OCI-LY1 (cell line): ENCODE results near the gene FCRL3.

Experiments used
- EZH2 ChIP-seq: fragments of 200-600 bp; sonication (generic), shearing (Covaris generic); IDR thresholded peaks from 2 replicates; pipeline ENCODE4 v1.8.0; 2017; ENCODE audit warnings: borderline replicate concordance, mixed run types, mild to moderate bottlenecking, antibody characterized with exemption, low read length, moderate library complexity, mixed read lengths
- TF ChIP-seq, protein P1 (sequence below): fragments of 200-600 bp; sonication (generic), shearing (Covaris generic); IDR thresholded peaks from 2 replicates; pipeline ENCODE4 v1.5.1; 2017; ENCODE audit warnings: mild to moderate bottlenecking, antibody characterized with exemption, low read length, moderate library complexity, mixed read lengths

DNA sequence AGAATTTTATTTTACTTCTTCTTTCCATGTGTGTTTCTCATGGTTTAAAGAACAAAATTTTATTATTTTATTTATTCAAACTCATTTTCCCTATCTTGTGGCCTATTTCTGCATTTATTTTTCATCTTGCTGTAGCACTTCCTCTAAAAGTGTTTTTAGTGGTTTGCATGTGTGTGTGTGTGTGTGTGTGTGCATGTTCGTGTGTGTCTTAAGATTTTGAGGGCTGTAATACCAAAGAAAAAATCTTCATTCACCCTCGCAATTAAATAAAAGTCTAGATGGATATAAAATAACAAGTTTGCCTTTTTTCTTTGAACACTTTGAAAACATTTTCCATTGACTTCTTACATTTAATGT lies 24.6 kb upstream of the FCRL3 start:
- TF ChIP-seq, protein P1, sequence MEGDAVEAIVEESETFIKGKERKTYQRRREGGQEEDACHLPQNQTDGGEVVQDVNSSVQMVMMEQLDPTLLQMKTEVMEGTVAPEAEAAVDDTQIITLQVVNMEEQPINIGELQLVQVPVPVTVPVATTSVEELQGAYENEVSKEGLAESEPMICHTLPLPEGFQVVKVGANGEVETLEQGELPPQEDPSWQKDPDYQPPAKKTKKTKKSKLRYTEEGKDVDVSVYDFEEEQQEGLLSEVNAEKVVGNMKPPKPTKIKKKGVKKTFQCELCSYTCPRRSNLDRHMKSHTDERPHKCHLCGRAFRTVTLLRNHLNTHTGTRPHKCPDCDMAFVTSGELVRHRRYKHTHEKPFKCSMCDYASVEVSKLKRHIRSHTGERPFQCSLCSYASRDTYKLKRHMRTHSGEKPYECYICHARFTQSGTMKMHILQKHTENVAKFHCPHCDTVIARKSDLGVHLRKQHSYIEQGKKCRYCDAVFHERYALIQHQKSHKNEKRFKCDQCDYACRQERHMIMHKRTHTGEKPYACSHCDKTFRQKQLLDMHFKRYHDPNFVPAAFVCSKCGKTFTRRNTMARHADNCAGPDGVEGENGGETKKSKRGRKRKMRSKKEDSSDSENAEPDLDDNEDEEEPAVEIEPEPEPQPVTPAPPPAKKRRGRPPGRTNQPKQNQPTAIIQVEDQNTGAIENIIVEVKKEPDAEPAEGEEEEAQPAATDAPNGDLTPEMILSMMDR, result no peak
- TF ChIP-seq EZH2, result no peak
